Measurements from ENCODE around the gene PLCH2.

The PLCH2 gene

DNA sequence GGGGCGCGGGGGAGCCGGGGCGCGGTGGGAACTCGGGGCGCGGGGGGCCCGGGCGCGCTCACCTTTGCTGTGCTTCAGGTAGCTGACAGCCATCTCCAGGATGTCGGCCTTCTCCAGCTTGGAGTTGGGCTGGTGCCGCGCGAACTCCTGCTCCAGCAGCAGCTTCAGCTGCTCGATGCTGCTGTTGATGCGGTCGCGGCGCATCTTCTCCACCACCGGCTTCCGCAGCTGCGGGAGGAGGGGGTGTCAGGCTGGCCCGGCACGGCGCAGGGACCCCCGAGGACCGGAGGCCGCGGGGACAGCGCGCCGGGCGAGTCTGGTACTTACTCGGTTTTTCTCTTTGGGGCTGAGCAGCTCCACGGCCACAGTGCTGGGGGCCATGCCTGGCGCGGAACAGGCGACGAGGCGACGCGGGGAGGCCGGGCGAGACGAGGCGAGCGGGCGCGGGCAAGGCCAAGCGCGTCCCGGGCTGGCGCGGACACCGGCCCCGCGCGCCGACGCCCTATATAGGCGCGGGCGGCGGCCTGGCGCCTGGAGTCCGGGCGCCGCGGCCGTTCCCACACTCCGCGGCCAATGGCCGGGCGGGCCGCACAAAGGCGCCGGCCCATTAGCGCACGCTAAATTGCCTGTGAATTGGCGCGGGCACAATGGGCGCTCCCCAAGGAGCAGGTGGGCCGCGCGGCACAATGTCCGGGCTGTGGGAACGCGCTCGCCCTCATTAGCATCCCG is 53.9 kb downstream of the PLCH2 start, which contains the start of gene HES5:
Gene HES5 (minus strand): TSS at position 480 of the 729 bp plus-strand sequence. CDS start 99 bp downstream, at position 381.
- Histone ChIP-seq H3K4me1 (ENCODE audit: insufficient read depth, low read length) (peaks cover 74% of the 10 kb centered on the region), H2AFZ (ENCODE audit: low read depth, low read length) (no peak within 1 kb of the TSS), H3K27me3 (ENCODE audit: insufficient read depth, low read length) (no peaks in the 10 kb centered on the region), H3K36me3 (ENCODE audit: insufficient read depth, low read length) (peaks cover 6% of the 10 kb centered on the region), H3K4me3 (ENCODE audit: low read length) (peak within 1 kb of the TSS; percentile 83), H3K9me3 (ENCODE audit: low read length) (no peaks in the 10 kb centered on the region)

DNA sequence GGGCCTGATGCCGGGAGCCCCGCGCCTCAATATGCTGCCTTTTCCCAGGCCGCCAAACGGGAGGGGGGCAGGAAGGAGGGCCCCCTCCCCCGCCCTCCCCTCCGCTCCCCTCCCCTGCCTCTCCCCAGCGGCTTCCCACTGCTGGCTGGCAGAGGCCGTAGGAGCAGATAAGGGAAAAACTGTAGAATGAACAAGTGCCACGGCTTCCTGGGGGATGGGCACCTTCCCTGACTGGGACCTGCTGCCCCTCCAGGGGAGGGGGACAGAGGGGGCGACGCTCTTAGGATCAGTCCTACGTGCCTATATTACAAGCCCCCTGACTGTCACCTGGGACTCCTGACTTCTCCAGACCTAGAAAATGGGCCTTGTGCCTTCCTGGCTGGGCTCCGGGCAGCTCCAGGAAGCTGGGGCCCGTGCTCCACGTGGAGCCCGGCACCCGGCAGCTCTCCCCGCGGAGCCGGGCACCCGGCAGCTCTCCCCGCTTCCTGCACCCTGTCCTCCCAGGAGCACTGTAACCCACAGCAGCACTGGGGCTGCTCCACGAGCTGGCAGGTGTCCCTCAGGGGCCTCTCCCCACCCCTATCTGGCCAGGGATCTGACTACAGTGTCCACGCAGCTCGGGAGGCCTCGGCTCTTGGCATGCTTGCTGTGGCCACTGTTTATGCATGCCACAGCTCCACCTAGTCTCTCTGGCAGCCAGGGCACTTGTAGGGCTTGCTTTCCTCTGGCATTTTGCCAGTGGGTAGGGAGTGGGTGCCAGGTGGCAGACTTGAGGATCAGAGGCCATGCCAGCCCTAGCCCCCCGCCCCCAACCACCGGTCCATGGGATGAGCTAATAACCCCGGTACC is 54.6 kb downstream of the PLCH2 start:
- Histone ChIP-seq H3K36me3 (ENCODE audit: insufficient read depth, low read length) (peaks cover 6% of the 10 kb centered on the region), H2AFZ (ENCODE audit: low read depth, low read length) (no peak overlapping the region), H3K4me1 (ENCODE audit: insufficient read depth, low read length) (peaks cover 74% of the 10 kb centered on the region), H3K4me3 (ENCODE audit: low read length) (peak overlapping the region; percentile 83), H3K9me3 (ENCODE audit: low read length) (no peaks in the 10 kb centered on the region), H3K27me3 (ENCODE audit: insufficient read depth, low read length) (no peaks in the 10 kb centered on the region)

DNA sequence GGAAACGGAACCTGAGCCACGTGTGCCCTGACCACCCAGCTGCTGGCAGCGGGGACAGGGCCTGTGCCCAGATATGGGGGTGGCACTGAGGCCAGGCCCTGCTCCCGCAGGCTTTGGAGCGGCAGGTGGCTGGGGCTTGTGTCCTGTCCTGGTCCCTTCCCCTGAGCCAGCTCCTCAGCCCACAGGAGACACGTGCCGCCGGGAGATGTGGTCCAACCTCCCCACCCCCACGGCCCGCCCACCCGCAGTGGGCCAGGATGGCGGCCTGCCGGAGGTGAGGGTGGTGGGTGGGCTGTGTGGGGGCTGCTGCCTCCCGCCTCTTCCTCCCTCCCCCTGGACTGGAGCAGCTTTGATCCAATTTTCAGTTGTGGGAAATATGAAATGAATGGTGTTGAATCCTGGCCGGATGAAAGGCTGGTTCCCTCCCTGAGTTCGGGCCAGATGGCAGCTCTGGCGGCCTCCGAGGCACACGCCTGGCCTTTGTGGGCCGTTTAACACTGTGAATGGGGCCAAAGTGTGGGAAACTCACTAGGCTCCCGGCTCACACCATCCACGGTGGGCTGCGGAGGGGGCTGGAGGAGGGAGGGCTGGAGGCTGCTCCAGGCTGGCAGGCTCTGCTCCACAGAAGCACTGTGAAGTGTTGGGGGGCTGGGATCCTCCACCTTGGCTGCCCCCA is 56.5 kb downstream of the PLCH2 start:
- no peak overlapping the region for H2AFZ ChIP-seq (ENCODE audit: low read depth, low read length)
- H3K36me3 ChIP-seq (ENCODE audit: insufficient read depth, low read length) = peaks cover 6% of the 10 kb centered on the region
- H3K27me3 ChIP-seq (ENCODE audit: insufficient read depth, low read length) = no peaks in the 10 kb centered on the region
- no peaks in the 10 kb centered on the region for H3K9me3 ChIP-seq (ENCODE audit: low read length)
- peaks cover 70% of the 10 kb centered on the region for H3K4me1 ChIP-seq (ENCODE audit: insufficient read depth, low read length)
- no peak overlapping the region for H3K4me3 ChIP-seq (ENCODE audit: low read length)

DNA sequence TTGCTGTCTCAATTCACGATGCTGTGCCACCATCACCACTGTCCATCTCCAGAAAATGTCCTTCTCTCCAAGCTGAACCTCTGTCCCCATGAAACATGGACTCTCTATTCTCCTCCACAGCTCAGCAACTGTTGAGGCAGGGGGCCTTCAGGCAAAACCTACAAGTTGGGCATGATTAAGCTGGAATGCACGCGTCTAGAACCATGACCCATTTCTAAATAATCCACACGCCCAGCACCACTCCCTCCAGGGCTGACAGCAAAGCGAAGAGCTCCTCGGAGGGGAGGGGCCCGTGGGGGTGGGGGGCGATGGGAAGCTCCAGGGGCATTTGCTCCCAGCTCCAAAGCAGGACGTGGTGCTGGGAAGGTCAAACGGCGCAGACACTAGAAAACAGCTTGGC is 57.3 kb downstream of the PLCH2 start:
- Histone ChIP-seq H3K4me1 (ENCODE audit: insufficient read depth, low read length) (peaks cover 65% of the 10 kb centered on the region), H3K27me3 (ENCODE audit: insufficient read depth, low read length) (no peaks in the 10 kb centered on the region), H2AFZ (ENCODE audit: low read depth, low read length) (no peak overlapping the region), H3K9me3 (ENCODE audit: low read length) (no peaks in the 10 kb centered on the region), H3K36me3 (ENCODE audit: insufficient read depth, low read length) (peaks cover 6% of the 10 kb centered on the region), H3K4me3 (ENCODE audit: low read length) (no peak overlapping the region)

DNA sequence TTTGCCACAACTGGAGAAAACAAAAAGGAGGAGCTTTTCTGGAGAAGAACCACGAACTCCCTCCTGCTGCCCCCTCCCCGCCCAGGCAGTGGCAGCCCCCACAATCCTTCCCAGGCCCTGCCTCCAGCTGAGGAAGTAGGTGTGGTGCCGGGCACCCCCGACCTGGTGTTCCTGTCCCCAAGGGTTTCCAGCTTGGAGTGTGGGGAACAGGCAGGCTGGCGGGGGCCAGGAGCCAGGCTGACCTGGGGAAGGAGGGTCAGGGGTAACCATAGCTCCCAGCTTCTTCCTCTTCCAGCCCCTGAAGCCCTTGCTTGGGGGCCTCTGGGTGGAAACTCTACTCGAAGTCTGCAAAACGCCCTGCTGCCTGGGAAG is 58.2 kb downstream of the PLCH2 start:
- Histone ChIP-seq H3K9me3 (ENCODE audit: low read length) (no peaks in the 10 kb centered on the region), H3K36me3 (ENCODE audit: insufficient read depth, low read length) (no peaks in the 10 kb centered on the region), H3K4me3 (ENCODE audit: low read length) (no peak overlapping the region), H2AFZ (ENCODE audit: low read depth, low read length) (no peak overlapping the region), H3K27me3 (ENCODE audit: insufficient read depth, low read length) (no peaks in the 10 kb centered on the region), H3K4me1 (ENCODE audit: insufficient read depth, low read length) (peaks cover 60% of the 10 kb centered on the region)

DNA sequence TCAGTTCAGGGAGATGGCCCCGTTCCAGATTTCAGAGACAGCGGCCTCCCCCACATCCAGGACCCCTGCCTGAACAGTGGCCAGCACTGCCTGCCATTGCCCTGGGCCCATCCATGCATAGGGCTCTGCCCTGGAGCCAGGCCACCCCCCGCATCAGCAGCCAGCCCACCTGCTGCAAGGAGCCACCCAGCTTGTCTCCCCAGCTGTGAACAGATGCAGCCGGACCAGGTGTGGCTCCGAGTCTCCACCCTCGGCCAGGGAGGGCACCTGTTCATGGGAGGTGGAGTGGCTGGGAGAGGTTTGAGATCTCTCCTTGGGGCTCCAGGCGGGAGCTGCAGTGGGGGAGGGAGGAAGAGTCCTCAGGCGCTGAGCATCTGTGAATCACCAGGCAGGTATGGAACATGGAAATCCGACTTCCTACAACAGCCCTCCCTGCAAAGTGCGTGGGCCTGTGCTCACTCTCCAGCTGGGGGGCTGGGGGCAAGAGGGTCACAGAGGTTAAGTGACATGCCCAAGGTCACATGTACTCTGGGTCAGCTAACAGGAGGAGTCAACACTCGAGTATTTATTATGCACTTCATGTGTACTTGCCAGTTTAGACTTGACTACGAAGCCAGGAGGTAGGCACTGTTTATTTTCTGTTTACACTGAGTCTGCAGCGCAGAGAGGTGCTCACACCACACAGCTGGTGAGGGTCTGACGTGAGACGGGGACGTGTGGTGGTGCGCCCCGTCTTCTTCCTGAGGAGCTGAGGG is 58.8 kb downstream of the PLCH2 start:
- peaks cover 65% of the 10 kb centered on the region for H3K4me1 ChIP-seq (ENCODE audit: insufficient read depth, low read length)

DNA sequence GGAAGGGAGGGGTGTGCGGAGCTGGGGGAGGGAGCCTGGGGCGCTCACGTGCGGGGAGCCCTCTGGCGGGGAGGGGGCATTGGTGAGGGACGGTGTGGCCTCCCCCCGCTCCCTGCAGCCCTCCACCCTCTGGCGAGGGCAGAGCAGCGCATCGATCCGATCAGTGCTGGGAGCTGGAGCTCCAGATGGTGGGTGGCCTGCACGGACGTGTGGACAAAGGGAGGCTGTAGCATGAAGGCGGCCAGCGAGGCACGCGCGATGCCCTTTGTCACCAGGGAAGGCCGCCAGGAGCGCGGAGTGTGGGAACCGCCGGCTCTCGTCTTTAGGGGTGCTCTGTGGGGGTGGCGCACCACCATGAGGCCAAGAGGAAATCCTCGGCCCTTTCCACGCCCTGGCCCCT is 59.4 kb downstream of the PLCH2 start:
- H3K4me1 ChIP-seq (ENCODE audit: insufficient read depth, low read length) = peaks cover 71% of the 10 kb centered on the region
- H3K36me3 ChIP-seq (ENCODE audit: insufficient read depth, low read length) = no peaks in the 10 kb centered on the region
- H3K27me3 ChIP-seq (ENCODE audit: insufficient read depth, low read length) = no peaks in the 10 kb centered on the region
- no peak overlapping the region for H2AFZ ChIP-seq (ENCODE audit: low read depth, low read length)
- no peak overlapping the region for H3K4me3 ChIP-seq (ENCODE audit: low read length)
- H3K9me3 ChIP-seq (ENCODE audit: low read length) = no peaks in the 10 kb centered on the region

More for the DNA sequence above, 58.8 kb downstream of the PLCH2 start:
- H2AFZ ChIP-seq (ENCODE audit: low read depth, low read length) = no peak overlapping the region
- H3K27me3 ChIP-seq (ENCODE audit: insufficient read depth, low read length) = no peaks in the 10 kb centered on the region
- no peak overlapping the region for H3K4me3 ChIP-seq (ENCODE audit: low read length)
- H3K9me3 ChIP-seq (ENCODE audit: low read length) = no peaks in the 10 kb centered on the region
- H3K36me3 ChIP-seq (ENCODE audit: insufficient read depth, low read length) = no peaks in the 10 kb centered on the region

DNA sequence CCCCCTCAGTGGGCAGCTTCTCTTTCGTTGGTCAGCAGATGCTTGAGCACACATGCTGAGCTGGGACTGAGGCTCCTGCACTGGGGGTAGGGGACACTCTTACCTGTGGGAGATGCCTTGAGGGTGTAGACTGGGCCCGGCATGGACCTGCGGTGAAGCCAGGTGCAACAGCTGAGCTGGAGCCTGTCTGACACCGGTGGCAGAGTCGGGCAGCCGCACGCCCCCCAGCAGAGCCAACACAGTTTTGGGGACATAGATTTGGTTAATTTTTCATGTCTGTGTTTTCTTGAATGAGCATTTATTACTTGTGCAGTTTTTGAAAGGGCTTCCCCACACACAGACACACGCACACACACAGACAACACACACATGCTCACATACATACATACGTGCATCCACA is 59.9 kb downstream of the PLCH2 start:
- Histone ChIP-seq H3K4me3 (ENCODE audit: low read length) (no peak overlapping the region), H3K9me3 (ENCODE audit: low read length) (no peaks in the 10 kb centered on the region), H3K36me3 (ENCODE audit: insufficient read depth, low read length) (no peaks in the 10 kb centered on the region), H3K4me1 (ENCODE audit: insufficient read depth, low read length) (peaks cover 66% of the 10 kb centered on the region), H2AFZ (ENCODE audit: low read depth, low read length) (no peak overlapping the region), H3K27me3 (ENCODE audit: insufficient read depth, low read length) (no peaks in the 10 kb centered on the region)

DNA sequence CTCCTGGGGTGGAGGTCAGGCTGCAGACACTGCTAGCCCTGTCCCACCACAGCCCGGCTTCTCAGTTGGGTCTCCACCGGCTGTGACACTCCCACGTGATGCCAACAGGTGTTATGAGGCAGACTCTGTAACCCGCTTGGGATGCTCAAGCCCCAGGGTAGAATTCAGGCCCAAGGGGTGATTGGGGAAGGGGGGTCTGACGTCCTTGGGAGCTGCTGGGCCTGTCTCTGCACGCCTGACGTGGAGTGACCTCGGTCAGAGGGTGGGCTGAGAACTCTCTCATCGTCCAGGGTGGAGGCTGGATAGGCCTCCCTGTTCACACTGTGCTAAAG is 61.7 kb downstream of the PLCH2 start:
- H3K4me1 ChIP-seq (ENCODE audit: insufficient read depth, low read length) = peaks cover 61% of the 10 kb centered on the region
- no peaks in the 10 kb centered on the region for H3K36me3 ChIP-seq (ENCODE audit: insufficient read depth, low read length)
- H3K27me3 ChIP-seq (ENCODE audit: insufficient read depth, low read length) = no peaks in the 10 kb centered on the region
- H3K9me3 ChIP-seq (ENCODE audit: low read length) = no peaks in the 10 kb centered on the region
- H2AFZ ChIP-seq (ENCODE audit: low read depth, low read length) = no peak overlapping the region
- H3K4me3 ChIP-seq (ENCODE audit: low read length) = no peak overlapping the region

DNA sequence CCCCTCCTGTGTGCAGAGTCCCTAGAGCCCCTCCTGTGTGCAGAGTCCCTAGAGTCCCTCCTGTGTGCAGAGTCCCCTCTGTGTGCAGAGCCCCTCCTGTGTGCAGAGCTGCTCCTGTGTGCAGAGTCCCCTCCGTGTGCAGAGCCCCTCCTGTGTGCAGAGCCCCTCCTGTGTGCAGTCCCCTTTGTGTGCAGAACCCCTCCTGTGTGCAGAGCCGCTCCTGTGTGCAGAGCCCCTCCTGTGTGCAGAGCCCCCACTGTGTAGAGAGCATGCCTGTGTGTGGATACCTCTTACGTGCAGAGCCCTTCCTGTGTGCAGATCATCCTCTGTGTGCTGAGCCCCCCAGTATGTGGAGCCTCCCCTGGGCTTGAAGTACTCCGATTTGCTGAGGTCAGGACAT is 62.3 kb downstream of the PLCH2 start:
- no peak overlapping the region for H2AFZ ChIP-seq (ENCODE audit: low read depth, low read length)
- no peaks in the 10 kb centered on the region for H3K9me3 ChIP-seq (ENCODE audit: low read length)
- peaks cover 61% of the 10 kb centered on the region for H3K4me1 ChIP-seq (ENCODE audit: insufficient read depth, low read length)
- no peaks in the 10 kb centered on the region for H3K36me3 ChIP-seq (ENCODE audit: insufficient read depth, low read length)
- no peaks in the 10 kb centered on the region for H3K27me3 ChIP-seq (ENCODE audit: insufficient read depth, low read length)
- no peak overlapping the region for H3K4me3 ChIP-seq (ENCODE audit: low read length)

DNA sequence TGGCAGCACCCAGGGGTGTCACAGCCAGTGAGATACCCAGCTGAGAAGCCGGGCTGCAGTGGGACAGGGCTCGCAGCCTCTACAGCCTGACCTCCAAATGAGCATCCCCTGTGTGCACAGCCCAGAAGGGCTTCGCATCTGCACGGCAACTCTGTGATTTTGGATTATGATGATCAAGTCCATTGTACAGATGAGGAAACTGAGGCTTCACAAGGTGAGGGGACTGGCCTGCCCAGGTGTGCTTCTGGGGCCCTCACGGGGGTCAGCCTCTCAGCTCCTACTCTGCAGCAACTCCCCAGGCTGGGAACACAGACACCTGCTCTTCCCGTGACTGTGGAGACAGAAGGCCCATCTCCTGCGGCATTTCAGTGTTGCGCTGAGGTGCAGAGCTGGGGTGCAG is 62.8 kb downstream of the PLCH2 start:
- Histone ChIP-seq H3K27me3 (ENCODE audit: insufficient read depth, low read length) (no peaks in the 10 kb centered on the region), H3K36me3 (ENCODE audit: insufficient read depth, low read length) (no peaks in the 10 kb centered on the region), H2AFZ (ENCODE audit: low read depth, low read length) (no peak overlapping the region), H3K4me3 (ENCODE audit: low read length) (no peak overlapping the region), H3K9me3 (ENCODE audit: low read length) (no peaks in the 10 kb centered on the region), H3K4me1 (ENCODE audit: insufficient read depth, low read length) (peaks cover 61% of the 10 kb centered on the region)

DNA sequence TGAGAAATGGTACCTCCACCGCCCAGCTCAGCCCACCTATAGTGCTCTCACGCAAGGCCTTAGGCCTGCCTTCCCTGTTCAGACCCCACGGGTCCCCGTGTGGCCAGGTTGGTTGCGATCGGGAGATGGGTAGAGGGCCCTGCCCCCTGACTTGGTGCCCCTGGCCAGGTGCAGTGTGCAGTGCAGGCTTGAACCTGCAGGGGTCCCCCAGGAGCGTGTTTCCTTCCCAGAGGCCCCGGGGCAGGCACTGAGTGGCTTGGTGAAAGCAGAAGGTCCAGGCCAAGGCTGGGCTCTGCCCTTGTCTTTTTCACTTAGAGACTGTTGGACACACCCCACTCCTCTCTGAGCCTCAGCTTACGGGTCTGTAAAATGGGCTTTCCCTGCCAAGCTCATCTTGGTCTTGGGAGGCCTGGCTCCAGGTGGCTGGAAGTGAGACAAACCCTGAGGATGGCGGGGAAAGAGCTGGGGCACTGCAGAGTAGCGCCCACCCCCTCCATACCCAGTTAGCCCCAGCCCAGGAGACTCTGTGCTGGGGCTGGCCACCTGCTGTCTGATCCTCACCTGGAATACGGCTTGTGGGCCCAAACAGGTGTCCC is 63.3 kb downstream of the PLCH2 start:
- Histone ChIP-seq H3K4me1 (ENCODE audit: insufficient read depth, low read length) (peaks cover 61% of the 10 kb centered on the region), H2AFZ (ENCODE audit: low read depth, low read length) (no peak overlapping the region), H3K4me3 (ENCODE audit: low read length) (no peak overlapping the region), H3K36me3 (ENCODE audit: insufficient read depth, low read length) (no peaks in the 10 kb centered on the region), H3K27me3 (ENCODE audit: insufficient read depth, low read length) (no peaks in the 10 kb centered on the region), H3K9me3 (ENCODE audit: low read length) (no peaks in the 10 kb centered on the region)

All from neuron (in vitro differentiated cells).